ENCODE measurements around the gene ILF3.

- TF ChIP-seq, protein P1, sequence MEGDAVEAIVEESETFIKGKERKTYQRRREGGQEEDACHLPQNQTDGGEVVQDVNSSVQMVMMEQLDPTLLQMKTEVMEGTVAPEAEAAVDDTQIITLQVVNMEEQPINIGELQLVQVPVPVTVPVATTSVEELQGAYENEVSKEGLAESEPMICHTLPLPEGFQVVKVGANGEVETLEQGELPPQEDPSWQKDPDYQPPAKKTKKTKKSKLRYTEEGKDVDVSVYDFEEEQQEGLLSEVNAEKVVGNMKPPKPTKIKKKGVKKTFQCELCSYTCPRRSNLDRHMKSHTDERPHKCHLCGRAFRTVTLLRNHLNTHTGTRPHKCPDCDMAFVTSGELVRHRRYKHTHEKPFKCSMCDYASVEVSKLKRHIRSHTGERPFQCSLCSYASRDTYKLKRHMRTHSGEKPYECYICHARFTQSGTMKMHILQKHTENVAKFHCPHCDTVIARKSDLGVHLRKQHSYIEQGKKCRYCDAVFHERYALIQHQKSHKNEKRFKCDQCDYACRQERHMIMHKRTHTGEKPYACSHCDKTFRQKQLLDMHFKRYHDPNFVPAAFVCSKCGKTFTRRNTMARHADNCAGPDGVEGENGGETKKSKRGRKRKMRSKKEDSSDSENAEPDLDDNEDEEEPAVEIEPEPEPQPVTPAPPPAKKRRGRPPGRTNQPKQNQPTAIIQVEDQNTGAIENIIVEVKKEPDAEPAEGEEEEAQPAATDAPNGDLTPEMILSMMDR (IDR thresholded peaks at IDR 0.05 in 2 of 3, conservative IDR thresholded peaks at IDR 0.05 in 1 of 3; ENCODE audit: borderline replicate concordance in 1 of 3, insufficient read depth in 1 of 3, low read depth in 2 of 3, low read length in 2 of 3) = no peak
- TF ChIP-seq EZH2phosphoT487 (IDR thresholded peaks at IDR 0.05; ENCODE audit: borderline replicate concordance) = no peak
- no peak for TF ChIP-seq SIN3A (IDR thresholded peaks at IDR 0.05; ENCODE audit: low read depth)
- no peak for TF ChIP-seq POLR2A (IDR thresholded peaks at IDR 0.05; ENCODE audit: borderline replicate concordance, extremely low read depth, insufficient read depth, insufficient read length)
- TF ChIP-seq, protein P2, sequence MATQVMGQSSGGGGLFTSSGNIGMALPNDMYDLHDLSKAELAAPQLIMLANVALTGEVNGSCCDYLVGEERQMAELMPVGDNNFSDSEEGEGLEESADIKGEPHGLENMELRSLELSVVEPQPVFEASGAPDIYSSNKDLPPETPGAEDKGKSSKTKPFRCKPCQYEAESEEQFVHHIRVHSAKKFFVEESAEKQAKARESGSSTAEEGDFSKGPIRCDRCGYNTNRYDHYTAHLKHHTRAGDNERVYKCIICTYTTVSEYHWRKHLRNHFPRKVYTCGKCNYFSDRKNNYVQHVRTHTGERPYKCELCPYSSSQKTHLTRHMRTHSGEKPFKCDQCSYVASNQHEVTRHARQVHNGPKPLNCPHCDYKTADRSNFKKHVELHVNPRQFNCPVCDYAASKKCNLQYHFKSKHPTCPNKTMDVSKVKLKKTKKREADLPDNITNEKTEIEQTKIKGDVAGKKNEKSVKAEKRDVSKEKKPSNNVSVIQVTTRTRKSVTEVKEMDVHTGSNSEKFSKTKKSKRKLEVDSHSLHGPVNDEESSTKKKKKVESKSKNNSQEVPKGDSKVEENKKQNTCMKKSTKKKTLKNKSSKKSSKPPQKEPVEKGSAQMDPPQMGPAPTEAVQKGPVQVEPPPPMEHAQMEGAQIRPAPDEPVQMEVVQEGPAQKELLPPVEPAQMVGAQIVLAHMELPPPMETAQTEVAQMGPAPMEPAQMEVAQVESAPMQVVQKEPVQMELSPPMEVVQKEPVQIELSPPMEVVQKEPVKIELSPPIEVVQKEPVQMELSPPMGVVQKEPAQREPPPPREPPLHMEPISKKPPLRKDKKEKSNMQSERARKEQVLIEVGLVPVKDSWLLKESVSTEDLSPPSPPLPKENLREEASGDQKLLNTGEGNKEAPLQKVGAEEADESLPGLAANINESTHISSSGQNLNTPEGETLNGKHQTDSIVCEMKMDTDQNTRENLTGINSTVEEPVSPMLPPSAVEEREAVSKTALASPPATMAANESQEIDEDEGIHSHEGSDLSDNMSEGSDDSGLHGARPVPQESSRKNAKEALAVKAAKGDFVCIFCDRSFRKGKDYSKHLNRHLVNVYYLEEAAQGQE (IDR thresholded peaks at IDR 0.05; ENCODE audit: low read depth) = no peak
- no peak for TF ChIP-seq EZH2 (IDR thresholded peaks at IDR 0.05)
- no peak for TF ChIP-seq ATF3 (IDR thresholded peaks at IDR 0.05)
- TF ChIP-seq POLR2AphosphoS5 (IDR thresholded peaks at IDR 0.05; ENCODE audit: low read depth, low read length) = no peak
- no peak for TF ChIP-seq JUND (IDR thresholded peaks at IDR 0.05)
Measured at GRCh38 chr19:10726268-10726667, 72.1 kb downstream of the ILF3 start.
